ENCODE measurements around the gene PHTF1.

DNA sequence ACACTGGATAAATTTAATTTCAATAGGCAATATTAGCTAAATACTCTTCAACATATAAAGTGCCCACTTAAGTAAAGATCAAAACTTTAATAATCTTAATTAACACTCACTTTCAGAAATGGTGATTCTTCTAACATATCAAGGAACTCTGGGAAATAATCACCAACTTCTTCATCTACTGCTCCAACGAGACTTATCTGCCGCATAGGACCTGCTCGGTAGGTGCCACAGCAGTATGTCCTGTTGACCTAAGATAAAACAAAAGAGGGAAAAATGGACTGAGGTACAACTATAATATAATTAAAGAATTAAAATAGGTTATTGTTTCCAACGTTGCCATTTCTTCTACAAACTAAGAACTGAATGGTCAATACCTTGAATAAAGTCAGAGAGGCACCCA is 18.3 kb upstream of the PHTF1 start:
- TF ChIP-seq, protein P1, sequence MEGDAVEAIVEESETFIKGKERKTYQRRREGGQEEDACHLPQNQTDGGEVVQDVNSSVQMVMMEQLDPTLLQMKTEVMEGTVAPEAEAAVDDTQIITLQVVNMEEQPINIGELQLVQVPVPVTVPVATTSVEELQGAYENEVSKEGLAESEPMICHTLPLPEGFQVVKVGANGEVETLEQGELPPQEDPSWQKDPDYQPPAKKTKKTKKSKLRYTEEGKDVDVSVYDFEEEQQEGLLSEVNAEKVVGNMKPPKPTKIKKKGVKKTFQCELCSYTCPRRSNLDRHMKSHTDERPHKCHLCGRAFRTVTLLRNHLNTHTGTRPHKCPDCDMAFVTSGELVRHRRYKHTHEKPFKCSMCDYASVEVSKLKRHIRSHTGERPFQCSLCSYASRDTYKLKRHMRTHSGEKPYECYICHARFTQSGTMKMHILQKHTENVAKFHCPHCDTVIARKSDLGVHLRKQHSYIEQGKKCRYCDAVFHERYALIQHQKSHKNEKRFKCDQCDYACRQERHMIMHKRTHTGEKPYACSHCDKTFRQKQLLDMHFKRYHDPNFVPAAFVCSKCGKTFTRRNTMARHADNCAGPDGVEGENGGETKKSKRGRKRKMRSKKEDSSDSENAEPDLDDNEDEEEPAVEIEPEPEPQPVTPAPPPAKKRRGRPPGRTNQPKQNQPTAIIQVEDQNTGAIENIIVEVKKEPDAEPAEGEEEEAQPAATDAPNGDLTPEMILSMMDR (IDR thresholded peaks at IDR 0.05), result no peak
- no peak for TF ChIP-seq POLR2A (IDR thresholded peaks at IDR 0.05)
- no peak for TF ChIP-seq EP300 (IDR thresholded peaks at IDR 0.05)
